ENCODE data around the gene GNGT2.

The GNGT2 gene

GRCh38 chr17:49162866-49163265 is 47.5 kb downstream of the GNGT2 start:
- DNase-seq: no peak

- no peak for DNase-seq
These were observed 52.6 kb downstream of the GNGT2 start for GRCh38 chr17:49157784-49158183.

- no peak for DNase-seq
These were observed 54.1 kb downstream of the GNGT2 start for GRCh38 chr17:49156256-49156655.
